ENCODE measurements around the gene AGRP.
"Not testable (repeated sequence)": the region's sequence is repeated elsewhere in the genome, so short reads cannot be mapped to it uniquely, and the experiment has no call there.

AGRP gene

GRCh38 chr16:67504031-67505021 lies 21.0 kb upstream of the AGRP start:
- no peak for DNase-seq

GRCh38 chr16:67499106-67499505 lies 15.8 kb upstream of the AGRP start:
- no peak for DNase-seq

GRCh38 chr16:67490335-67491096 lies 7.2 kb upstream of the AGRP start:
- DNase-seq: no peak

DNA sequence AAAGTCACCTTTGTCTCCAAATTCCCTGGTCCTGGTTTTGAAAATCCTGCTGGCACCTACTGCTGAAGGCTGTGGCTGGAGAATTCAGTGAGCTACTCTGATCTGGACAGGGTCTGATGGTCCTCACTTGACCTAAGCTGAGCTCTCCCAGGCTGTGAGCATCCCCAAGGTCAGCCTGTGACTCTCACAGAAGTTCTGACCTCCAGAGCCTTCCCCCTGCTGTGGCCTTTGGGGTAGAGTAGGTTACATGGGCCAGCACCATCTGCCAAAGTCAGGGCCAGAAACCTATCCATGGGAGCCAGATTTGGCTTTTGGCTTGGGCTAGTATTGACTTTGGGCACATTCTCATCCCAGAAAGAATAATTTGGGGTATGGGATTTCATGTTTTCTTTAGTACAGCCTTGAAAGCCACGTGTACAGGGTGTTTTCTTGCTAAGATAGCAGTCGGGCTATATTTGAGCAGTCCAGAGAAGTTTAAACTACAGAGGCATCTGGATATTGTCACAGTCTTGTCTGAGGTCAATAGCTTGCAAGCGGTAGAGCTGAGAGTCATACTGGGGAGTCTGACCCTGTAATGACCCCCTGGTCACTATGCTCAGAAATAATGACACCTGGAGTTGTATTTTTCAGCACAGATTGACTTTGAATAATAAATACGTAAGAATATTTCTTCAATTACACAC lies 6.2 kb upstream of the AGRP start:
- no peak for DNase-seq

GRCh38 chr16:67487561-67487960 lies 4.2 kb upstream of the AGRP start:
- not testable (repeated sequence) for DNase-seq

DNA sequence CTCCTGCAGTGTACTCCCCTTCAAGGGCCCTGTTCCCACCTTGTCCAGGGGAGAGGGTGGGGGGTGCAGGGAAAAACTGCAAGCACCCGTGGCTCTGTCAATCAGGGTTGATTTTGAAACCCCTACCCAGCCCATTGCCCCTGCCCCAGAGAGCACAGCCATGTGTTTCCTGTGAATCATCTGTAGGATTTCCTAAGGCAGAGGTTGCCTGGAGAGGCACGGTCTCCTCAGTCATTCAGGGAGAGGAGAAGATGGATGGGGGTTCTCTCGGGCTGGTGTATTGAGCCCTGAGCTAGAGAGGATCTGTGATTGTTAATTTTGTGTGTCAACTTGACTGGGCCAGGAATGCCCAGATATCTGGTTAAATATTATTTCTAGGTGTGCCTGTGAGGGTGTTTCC lies 3.5 kb upstream of the AGRP start:
- DNase-seq: no peak

DNA sequence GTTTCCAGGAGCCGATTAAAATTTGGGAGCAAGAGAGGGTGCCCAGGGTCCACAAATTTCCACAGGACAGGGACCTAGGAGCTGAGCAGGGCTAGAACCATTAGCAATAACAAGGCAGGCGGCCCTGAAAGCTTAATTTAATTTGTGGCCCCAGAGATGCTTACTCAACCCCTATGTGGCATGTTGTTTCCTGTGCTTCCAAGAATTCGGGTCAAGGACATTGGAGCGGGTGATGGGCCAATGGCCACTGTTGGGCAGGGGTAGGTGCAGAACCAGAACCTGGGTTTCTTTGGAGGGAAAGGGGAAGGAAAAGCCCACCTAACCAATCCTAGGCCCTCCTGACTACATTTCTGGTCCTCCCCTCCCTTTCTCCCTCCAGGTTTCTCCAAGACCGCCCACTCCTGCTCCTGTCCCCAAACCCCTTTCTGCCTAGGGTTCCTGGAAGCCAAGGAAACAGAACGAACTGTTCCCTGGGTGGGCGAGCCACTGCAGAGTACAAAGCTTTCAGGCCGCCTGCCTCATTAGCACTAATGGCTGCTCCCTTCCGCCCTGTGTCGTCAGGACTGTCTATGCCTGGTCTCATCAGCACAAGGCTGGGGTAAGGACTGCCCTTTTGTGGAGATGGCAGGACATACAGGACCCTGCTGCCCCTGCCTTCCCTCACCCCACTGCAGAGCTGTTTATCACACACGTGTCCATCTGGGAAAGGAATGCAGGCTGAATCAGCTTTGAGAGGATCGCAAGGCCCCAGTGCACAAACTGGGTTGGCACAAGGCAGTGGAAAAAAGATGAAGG lies 581 bp upstream of the AGRP start:
- DNase-seq: no peak

DNA sequence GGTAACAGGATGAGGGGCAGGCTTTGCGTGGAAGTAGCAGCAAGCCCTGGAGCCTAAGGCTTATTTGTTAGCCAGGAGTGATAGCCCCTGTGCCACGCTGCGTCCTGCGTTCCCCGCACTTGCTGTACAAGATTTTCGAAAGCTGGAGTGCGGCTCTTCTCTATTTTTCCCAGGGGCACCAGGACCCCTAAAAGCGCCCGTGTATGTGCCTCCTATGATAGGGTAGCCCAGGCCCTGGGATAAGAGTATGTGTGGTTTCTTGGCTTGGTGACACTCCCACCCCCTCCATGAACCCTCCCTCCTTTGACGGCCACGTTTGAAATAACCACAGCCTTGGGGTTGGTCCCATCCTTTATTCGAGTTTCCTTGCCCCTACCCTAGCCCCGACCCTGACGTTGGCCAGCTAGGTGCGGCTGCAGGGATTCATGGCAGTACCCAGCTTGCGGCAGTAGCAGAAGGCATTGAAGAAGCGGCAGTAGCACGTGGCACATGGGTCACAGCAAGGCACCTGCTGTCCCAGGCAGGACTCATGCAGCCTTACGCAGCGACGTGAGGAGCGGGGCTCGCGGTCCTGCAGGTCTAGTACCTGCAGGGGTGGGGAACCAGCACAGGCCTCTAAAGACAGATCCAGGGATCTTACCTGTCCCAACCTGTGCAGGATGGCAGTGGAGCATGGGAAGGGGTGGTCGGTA lies 968 bp downstream of the AGRP start:
- no peak for DNase-seq

GRCh38 chr16:67481561-67482232 lies 1.6 kb downstream of the AGRP start:
- peak; percentile 60 for DNase-seq

DNA sequence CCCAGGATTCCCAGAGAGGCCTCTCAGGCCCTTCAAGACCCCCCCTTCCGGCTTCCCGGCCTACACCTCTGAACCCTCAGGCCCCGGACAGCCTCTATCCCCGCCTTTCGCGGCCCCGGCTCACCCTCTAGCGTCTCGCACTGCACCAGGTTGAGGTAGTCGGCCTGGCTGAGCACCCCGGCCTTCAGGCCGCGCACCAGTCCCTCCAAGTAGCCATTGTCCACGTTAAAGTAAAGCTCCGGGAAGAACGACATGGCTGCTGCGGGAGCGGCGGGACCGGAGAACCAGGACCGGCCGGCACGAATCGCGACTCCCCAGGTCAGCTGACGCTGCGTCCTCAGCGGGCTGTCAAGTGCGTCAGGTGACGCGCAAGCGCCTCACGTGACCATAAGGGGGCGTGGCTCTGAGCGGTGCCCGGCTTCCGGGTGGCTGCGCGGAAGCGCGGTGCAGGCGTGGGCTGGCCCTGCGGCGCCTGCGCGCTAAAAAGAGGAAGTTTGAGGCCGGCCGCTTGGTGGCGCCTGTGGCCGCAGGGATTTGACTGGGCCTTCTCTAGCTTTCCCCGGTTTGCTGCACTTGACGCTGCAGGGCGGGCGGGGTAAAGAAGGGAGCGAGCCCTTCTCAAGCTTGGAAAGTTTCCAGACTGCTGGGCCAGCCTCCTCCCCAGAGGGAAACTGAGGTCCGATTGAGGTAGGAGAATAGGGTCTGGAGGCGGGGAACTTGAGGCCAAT lies 2.4 kb downstream of the AGRP start, which contains the start of gene ATP6V0D1:
ATP6V0D1 (minus strand) TSS at position 325 of the 728 bp plus-strand sequence; CDS start at position 254, 71 bp downstream.
- peak; percentile 97 for DNase-seq

- no peak for DNase-seq
These were observed 5.3 kb downstream of the AGRP start for GRCh38 chr16:67477960-67478554.

DNA sequence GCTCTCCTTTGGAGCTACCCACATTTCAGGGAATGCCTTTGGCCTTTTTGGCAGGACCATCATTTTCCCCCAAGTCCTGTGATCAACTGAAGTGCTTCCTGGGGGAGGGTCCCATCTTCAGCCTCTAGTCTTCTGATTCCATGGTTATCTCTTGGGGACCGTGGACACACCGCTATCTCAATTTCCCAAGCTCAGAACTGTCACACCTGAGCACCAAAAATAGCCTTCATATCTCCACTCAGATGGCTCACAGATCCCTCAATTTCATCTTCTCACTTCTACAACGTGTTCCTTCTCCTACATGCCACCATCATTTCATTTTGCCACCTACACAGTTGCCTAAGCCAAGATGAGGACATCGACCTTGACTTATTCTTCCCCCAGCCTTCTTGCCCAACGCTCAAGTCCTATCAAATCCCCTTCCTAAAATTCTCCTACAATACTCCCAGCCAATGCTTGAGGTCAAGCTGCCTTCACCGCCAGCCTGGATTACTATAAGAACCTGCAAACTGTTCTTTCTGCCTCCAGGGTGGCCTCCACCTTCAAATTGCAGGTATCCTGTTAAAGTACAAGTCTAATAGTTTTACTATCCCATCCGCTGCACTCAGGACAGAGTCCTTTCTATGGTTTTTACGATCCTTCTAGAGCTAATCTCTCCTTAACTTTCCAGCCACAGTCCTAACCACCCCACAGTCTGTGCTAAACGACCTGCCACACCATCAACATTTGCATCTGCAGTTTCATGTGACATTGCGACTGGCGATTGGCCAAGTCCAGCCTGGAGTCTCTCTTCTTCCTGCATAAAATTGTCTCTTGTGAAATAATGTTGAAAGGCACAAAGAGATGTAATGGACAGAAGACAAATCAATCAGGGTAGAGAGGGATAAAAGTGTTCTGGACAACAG lies 8.5 kb downstream of the AGRP start:
- DNase-seq: no peak

GRCh38 chr16:67471758-67472384 lies 11.5 kb downstream of the AGRP start:
- no peak for DNase-seq

DNA sequence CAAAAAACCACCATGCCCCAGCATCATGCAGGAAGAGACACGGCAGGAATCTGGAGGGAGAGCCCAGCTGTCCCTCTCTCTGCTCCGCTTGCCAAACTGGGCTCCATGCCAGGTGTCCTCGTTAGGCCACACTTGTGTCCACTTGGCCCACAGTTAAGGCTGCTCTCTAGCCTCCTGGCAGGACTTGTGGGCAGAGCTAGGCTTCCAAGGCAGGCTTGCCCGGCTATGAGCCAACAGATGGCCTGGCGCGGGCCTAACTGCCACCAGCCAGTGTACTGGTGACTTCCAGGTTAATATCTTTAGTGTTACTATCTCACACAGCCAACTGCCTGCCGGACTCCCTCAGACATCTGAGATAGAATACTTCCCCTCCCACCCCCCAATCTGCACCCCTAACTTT lies 13.0 kb downstream of the AGRP start:
- no peak for DNase-seq

DNA sequence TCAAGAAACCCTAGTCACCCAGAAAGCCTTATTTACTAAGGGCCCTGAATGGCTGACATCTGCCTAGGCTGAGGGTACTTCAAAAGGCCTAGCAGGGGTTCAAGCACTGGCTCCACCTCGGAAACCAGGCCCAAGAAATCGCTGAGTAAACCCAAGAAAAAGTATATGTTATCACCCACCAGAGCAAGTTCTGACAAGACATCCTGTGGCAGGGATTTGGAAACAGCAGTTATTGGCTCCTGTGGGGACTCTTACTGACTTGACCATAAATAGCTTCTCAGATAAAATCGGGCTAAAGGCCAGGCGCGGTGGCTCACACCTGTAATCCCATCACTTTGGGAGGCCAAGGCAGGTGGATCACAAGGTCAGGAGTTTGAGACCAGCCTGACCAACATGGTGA lies 14.6 kb downstream of the AGRP start:
- no peak for DNase-seq

DNA sequence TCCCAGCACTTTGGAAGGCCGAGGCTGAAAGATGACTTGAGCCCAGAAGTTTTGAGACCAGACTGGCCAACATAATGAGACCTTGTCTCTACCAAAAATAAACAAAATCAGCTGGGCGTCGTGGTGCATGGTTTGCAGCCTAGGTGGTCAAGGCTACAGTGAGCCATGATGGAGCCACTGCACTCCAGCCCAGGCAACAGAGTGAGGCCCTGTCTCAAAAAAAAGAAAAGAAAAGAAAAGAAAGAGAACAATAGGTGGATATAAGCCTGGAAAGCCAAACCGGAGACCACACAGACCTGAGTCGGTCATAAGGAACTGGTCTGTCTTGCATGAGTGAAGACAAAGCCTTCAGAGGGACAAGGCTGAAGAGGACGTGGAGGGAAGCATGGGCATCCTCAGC lies 16.8 kb downstream of the AGRP start:
- no peak for DNase-seq

DNA sequence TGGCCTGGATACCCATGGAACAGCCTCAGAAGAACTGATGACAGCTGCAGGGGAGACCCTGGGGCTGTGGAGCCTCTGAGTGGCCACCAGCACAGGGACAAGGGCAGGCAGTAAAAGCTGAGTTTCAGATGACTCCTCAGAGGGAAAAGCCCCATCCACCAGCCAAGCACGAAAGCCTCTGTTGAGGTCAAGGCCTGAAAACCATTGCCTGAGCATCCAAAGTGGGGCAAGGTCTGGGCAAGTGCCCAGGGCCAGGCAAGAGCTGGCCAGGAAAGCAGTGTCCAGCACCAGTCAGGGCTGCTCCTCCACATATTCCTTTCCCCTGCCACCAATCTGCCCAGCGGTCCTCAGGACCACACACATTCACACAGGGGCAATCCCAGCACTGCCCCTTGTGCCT lies 18.8 kb downstream of the AGRP start:
- no peak for DNase-seq

GRCh38 chr16:67463691-67464090 lies 19.7 kb downstream of the AGRP start:
- no peak for DNase-seq
